ENCODE data around the gene DLGAP1. TPM values are rescaled to one million over a fixed set of nuclear protein-coding genes. Genes with fewer than 3 reads are reported as not detected.

Gene DLGAP1
- total and polyA plus RNA-seq, 10 of the 15 experiments (the other 5 are each of a cell fraction or from before 2014, with no cell fraction given) = 0.23 to 27.6 (median 1.9) TPM

DNA sequence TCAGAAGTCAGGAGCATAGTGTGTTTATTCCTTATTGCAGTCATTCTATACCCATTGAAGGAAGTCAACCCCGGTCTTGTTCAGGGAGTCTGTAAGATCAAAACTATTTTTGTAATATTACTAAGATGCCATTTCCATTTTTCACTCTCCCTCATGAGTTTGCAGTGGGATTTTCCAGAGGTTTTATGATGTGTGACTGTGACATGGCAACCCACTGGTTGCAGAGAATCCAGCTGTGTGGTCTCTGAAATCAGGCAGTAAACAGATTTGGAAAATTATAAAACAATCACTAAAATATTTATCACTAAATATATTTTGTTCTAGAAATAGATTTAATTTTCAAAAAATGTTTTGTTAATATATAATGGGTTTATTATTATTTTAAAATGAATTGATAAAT, 38.1 kb downstream of the DLGAP1 start (continued):
- TF ChIP-seq, protein P1, sequence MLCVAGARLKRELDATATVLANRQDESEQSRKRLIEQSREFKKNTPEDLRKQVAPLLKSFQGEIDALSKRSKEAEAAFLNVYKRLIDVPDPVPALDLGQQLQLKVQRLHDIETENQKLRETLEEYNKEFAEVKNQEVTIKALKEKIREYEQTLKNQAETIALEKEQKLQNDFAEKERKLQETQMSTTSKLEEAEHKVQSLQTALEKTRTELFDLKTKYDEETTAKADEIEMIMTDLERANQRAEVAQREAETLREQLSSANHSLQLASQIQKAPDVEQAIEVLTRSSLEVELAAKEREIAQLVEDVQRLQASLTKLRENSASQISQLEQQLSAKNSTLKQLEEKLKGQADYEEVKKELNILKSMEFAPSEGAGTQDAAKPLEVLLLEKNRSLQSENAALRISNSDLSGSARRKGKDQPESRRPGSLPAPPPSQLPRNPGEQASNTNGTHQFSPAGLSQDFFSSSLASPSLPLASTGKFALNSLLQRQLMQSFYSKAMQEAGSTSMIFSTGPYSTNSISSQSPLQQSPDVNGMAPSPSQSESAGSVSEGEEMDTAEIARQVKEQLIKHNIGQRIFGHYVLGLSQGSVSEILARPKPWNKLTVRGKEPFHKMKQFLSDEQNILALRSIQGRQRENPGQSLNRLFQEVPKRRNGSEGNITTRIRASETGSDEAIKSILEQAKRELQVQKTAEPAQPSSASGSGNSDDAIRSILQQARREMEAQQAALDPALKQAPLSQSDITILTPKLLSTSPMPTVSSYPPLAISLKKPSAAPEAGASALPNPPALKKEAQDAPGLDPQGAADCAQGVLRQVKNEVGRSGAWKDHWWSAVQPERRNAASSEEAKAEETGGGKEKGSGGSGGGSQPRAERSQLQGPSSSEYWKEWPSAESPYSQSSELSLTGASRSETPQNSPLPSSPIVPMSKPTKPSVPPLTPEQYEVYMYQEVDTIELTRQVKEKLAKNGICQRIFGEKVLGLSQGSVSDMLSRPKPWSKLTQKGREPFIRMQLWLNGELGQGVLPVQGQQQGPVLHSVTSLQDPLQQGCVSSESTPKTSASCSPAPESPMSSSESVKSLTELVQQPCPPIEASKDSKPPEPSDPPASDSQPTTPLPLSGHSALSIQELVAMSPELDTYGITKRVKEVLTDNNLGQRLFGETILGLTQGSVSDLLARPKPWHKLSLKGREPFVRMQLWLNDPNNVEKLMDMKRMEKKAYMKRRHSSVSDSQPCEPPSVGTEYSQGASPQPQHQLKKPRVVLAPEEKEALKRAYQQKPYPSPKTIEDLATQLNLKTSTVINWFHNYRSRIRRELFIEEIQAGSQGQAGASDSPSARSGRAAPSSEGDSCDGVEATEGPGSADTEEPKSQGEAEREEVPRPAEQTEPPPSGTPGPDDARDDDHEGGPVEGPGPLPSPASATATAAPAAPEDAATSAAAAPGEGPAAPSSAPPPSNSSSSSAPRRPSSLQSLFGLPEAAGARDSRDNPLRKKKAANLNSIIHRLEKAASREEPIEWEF (IDR thresholded peaks at IDR 0.05; ENCODE audit: insufficient replicate concordance, low read depth, low read length) = no peak
- TF ChIP-seq, protein P2, sequence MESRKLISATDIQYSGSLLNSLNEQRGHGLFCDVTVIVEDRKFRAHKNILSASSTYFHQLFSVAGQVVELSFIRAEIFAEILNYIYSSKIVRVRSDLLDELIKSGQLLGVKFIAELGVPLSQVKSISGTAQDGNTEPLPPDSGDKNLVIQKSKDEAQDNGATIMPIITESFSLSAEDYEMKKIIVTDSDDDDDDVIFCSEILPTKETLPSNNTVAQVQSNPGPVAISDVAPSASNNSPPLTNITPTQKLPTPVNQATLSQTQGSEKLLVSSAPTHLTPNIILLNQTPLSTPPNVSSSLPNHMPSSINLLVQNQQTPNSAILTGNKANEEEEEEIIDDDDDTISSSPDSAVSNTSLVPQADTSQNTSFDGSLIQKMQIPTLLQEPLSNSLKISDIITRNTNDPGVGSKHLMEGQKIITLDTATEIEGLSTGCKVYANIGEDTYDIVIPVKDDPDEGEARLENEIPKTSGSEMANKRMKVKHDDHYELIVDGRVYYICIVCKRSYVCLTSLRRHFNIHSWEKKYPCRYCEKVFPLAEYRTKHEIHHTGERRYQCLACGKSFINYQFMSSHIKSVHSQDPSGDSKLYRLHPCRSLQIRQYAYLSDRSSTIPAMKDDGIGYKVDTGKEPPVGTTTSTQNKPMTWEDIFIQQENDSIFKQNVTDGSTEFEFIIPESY (IDR thresholded peaks at IDR 0.05) = no peak
- TF ChIP-seq RB1 (IDR thresholded peaks at IDR 0.05; ENCODE audit: borderline replicate concordance) (no peak), CBX3 (IDR thresholded peaks at IDR 0.05; ENCODE audit: borderline replicate concordance, low read depth) (no peak), SUZ12 (IDR thresholded peaks at IDR 0.05; ENCODE audit: unreplicated experiment) (no peak), POLR2AphosphoS5 (IDR thresholded peaks at IDR 0.05; ENCODE audit: low read length) (no peak), REST (IDR thresholded peaks at IDR 0.05; ENCODE audit: low read depth, low read length) (no peak), FOXK2 (IDR thresholded peaks at IDR 0.05) (no peak), KLF5 (IDR thresholded peaks at IDR 0.05; ENCODE audit: partially characterized antibody) (no peak)
- TF ChIP-seq, protein P3, sequence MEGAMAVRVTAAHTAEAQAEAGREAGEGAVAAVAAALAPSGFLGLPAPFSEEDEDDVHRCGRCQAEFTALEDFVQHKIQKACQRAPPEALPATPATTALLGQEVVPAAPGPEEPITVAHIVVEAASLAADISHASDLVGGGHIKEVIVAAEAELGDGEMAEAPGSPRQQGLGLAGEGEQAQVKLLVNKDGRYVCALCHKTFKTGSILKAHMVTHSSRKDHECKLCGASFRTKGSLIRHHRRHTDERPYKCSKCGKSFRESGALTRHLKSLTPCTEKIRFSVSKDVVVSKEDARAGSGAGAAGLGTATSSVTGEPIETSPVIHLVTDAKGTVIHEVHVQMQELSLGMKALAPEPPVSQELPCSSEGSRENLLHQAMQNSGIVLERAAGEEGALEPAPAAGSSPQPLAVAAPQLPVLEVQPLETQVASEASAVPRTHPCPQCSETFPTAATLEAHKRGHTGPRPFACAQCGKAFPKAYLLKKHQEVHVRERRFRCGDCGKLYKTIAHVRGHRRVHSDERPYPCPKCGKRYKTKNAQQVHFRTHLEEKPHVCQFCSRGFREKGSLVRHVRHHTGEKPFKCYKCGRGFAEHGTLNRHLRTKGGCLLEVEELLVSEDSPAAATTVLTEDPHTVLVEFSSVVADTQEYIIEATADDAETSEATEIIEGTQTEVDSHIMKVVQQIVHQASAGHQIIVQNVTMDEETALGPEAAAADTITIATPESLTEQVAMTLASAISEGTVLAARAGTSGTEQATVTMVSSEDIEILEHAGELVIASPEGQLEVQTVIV (IDR thresholded peaks at IDR 0.05; ENCODE audit: borderline replicate concordance, partially characterized antibody) = no peak
- TF ChIP-seq, protein P4, sequence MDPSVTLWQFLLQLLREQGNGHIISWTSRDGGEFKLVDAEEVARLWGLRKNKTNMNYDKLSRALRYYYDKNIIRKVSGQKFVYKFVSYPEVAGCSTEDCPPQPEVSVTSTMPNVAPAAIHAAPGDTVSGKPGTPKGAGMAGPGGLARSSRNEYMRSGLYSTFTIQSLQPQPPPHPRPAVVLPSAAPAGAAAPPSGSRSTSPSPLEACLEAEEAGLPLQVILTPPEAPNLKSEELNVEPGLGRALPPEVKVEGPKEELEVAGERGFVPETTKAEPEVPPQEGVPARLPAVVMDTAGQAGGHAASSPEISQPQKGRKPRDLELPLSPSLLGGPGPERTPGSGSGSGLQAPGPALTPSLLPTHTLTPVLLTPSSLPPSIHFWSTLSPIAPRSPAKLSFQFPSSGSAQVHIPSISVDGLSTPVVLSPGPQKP (IDR thresholded peaks at IDR 0.05; ENCODE audit: low read depth, low read length) = no peak
